NCI-H1048 (cell line): ENCODE data around the gene MARS2.
"Not testable (repeated sequence)": the region's sequence is repeated elsewhere in the genome, so short reads cannot be mapped to it uniquely, and the experiment has no call there.

ENCODE experiments used
- DNase-seq: peaks from one replicate; lab custom pipeline; 2025; lab: John Stamatoyannopoulos, UW

Gene MARS2

DNA sequence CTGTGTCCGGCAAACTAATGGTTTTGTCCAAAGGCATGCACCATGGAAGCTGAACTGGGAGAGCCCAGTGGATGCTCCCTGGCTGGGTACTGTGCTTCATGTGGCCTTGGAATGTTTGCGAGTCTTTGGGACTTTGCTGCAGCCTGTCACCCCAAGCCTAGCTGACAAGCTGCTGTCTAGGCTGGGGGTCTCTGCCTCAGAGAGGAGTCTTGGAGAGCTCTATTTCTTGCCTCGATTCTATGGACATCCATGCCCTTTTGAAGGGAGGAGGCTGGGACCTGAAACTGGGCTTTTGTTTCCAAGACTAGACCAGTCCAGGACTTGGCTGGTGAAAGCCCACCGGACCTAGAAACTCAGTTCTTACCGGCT is 1.7 kb downstream of the MARS2 start:
- no peak for DNase-seq

DNA sequence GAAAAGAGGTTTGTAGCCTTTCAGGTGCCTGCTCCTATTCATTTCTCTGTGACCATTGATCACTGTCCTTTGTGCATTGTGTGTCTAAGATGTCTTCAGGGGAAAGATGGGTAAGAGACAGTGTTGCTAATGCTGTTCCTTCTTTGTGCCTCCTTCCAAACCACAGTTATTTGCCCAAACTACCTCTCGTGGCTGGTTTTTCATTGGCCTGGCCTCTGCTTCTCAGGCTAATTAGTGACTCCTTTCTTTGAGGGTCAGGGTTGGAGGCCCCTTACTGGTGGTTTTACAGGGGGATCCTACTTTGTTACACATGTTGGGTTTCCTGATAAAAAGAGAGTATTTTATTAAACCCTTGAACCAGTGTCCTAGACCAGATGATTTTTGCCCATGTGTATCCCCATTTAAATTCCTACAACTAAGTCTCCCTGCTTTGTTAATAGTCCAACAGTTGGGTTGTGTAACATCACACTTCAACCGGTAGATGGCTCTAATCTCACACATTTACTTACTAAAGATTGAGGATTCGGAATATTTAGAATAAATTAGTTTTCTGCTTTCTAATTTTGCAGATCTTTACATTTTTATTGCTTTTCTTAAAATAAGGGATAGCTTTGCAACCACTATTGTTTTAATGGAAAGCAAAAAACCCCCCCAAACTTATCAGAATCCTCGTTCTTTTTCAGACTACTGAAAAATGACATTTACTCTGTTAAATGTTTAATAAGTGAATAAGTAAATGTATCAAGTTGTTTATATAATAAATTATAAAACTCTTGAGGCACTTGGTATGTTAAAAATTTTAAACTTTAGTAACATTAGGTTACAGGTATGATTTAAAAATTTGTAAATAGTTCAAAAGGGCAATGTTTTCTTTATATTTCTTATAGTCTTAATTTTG is 2.4 kb downstream of the MARS2 start:
- no peak for DNase-seq

DNA sequence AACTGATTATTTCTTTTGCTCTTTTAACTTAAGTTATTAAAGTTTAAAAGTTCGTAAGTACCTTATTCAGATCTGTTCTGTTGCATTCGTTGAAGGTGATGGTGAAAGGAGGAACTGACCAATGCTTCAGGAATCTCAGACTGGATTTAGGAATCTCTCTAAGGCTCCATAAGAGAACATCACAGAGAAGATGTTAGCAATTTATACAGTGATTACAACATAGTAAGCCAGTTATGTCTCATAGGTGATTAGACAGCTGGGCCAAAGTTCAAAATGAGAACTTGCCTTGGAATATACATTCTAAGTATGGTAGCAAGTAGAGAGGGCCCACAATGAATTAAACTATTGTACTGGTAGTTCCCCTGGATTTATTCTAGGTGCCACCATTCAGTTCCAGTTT is 3.2 kb downstream of the MARS2 start:
- no peak for DNase-seq

DNA sequence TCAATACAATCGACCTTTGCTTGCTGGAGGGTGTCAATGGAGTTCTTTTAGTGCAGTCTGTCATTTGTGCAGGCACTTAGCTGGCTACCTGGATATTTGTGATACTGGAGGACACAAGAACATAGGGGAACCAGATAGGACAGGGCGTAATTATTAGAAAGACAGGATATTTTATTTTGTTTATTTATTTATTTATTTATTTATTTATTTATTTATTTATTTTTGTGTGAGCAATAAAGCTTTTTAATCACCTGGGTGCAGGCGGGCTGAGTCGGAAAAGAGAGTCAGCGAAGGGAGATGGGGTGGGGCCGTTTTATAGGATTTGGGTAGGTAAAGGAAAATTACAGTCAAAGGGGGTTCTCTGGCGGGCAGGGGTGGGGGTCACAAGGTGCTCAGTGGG is 4.0 kb downstream of the MARS2 start:
- DNase-seq, result not testable (repeated sequence)

DNA sequence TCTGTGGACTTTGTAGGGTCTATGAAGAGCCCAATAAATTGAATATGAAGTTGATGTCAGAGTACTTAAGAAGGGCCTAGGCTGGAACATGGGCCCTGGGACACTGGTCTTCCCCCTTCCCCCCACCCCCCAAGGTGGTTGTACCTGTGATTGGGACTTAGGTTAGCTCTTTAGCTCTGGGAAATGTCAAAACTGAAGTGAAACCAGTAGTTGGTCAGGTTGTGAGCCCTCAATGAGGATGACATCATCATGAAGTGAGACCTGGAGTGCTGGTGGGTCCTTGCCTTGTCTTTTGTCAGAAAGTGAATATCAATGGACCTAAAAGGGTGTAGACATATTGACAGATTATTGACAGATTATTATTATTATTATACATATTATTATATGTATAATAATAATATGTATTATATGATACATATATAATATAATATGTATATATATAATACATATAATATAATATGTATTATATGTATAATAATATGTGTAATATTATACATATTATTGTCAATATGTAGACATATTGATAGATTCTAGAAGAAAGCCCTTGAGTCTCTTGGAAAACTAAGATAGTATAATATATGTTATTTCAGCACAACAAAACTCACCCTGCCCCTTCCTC is 5.4 kb downstream of the MARS2 start:
- no peak for DNase-seq

DNA sequence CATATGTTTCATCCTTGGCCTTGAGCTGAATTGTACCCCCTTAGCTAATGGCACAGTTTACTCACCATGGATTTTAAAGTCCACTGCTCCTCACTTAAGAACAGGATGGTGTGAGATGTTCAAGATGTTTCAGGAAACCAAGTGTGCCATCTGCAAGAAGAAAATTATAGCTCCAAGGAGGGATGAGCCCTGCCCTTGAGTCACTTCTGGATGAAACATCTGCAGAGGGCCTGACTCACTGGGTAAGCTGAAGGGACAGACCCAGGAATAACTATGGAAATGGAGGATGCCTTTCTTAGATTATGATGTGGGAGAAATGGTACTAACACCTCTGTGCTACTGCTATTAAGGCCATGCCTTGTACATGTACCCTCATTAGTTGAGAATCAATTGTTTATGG is 6.4 kb downstream of the MARS2 start:
- DNase-seq, result no peak

DNA sequence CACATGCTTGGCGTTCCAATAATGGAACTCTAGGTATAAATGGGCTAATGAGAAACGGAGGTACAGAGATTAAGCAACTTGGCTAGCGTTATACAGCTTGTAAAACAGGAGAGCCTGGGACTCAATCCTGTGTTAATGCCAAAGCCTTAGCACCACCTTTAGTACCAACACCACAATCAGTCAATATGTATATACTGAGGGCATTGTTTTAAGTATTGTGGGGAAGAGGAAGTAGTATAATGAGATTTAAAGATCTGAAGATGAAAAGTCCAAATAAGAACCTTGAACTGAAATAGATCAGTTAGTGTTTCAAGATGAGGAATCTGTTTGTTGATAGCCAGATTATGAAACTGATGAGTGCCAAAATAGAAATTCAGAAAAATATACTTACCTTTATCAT is 8.1 kb downstream of the MARS2 start:
- DNase-seq, result no peak

DNA sequence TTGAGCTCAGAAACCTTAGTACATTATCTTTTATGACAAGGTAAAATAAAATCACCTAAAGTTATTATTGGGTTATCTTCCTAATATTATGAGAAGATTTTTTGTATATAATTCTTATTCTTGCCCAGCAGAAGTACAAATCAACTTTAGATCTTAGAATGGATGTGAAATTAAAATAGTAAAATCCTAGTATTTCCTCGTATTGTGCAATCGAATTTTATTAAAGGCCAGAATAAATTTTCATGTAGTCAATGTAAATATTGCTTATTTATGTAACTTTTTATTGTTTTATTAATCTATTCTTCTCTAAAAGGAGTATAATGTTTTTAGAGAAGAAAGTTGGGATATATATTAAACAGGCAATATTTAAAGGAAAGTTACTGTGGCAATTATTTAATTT is 12.7 kb downstream of the MARS2 start:
- no peak for DNase-seq

DNA sequence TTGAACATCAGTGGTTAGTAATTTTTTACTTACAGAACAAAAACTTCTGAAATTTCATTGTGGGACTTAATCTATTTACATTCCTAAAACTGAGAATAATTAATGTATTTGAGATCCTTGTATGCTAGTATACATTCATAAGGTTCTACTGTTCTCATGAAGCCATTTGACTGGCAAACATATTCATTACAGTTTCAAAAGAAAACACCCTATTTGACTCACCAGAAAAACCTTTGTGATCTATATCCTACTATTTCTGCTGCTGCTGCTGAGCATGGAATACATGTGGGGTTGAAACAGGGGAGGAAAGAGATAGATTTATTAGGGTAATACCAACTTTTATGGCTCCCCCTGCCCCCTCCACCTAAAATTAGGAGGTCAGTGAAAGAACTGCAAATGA is 21.8 kb downstream of the MARS2 start:
- no peak for DNase-seq

DNA sequence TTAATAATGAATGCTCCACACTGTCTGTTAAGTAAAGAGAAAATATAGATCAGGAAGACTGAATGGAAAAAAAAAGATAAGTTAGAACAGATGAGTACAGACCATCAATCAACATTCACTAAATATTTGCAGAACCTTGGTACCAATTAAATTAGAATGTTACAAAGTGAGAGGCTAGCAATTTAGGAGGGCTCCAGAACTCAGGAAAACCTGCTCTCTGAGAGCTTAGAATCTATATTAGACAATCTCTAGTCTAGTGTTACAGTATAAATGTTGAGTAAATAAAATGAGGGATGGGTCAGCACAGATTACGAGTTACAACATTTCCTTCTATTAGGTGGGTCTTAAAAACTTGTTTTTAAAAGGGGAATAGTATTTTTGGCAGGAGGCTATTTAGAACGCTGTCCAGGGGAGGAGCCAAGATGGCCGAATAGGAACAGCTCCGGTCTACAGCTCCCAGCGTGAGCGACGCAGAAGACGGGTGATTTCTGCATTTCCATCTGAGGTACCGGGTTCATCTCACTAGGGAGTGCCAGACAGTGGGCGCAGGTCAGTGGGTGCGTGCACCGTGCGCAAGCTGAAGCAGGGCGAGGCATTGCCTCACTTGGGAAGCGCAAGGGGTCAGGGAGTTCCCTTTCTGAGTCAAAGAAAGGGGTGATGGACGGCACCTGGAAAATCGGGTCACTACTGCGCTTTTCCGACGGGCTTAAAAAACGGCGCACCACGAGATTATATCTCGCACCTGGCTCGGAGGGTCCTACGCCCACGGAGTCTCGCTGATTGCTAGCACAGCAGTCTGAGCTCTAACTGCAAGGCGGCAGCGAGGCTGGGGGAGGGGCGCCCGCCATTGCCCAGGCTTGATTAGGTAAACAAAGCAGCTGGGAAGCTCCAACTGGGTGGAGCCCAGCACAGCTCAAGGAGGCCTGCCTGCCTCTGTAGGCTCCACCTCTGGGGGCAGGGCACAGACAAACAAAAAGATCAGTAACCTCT is 23.7 kb downstream of the MARS2 start:
- DNase-seq, result not testable (repeated sequence)

DNA sequence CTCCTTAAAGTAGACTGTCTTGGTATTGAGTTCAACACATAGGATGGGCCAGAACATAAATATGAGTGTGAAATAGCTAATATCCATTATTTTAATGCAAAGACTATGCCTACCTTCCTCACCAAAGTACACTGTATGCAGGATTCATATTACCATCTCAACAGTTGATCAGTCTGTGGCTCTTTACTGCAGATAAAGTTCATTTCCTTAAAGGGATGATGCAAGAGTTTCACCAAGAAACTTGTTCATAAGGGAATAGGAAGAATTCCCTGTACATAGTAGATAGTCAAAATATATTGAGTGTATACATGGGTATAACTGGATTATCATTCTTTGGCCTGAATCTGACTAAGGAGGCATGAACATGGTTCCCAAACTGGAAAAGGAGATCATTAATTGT is 35.0 kb downstream of the MARS2 start:
- no peak for DNase-seq
